Trophoblast cell (in vitro differentiated cells and primary cell): ENCODE data around the gene LRRC57.
A peak's percentile ranks its signal among the peaks of the same experiment; 100 is the strongest.

Experiments used
- DNase-seq, 2 donors: peaks; one replicate each; pipeline ENCODE4 v3.0.0-alpha.2; 2016
- H2AFZ ChIP-seq: 2 replicates; pipeline ENCODE4 v1.6.1; 2013; ENCODE audit warnings: low read length, moderate library complexity, mild to moderate bottlenecking; ENCODE audit not compliant: insufficient read depth, poor library complexity
- H2AK5ac ChIP-seq: 2 replicates; pipeline ENCODE4 v1.6.1; 2013; ENCODE audit warnings: mild to moderate bottlenecking, low read length
- H2BK120ac ChIP-seq: 2 replicates; pipeline ENCODE4 v1.6.1; 2013; ENCODE audit warnings: low read length, mild to moderate bottlenecking, moderate library complexity; ENCODE audit not compliant: insufficient read depth, poor library complexity
- H2BK12ac ChIP-seq: 2 replicates; pipeline ENCODE4 v1.6.1; 2013; ENCODE audit warnings: mild to moderate bottlenecking, low read length, moderate library complexity
- H2BK5ac ChIP-seq: 2 replicates; pipeline ENCODE4 v1.6.1; 2013; ENCODE audit warnings: low read length, low read depth, moderate library complexity, mild to moderate bottlenecking; ENCODE audit not compliant: poor library complexity
- H3K14ac ChIP-seq: 2 replicates; pipeline ENCODE4 v1.6.1; 2013; ENCODE audit warnings: mild to moderate bottlenecking, low read length
- H3K18ac ChIP-seq: 2 replicates; pipeline ENCODE4 v1.6.1; 2013; ENCODE audit warnings: mild to moderate bottlenecking, low read length
- H3K23ac ChIP-seq: 2 replicates; pipeline ENCODE4 v1.6.1; 2013; ENCODE audit warnings: low read length
- H3K27ac ChIP-seq: 2 replicates; pipeline ENCODE4 v1.5.1; 2013; ENCODE audit warnings: low read depth, mild to moderate bottlenecking, inconsistent platforms, low read length, moderate library complexity
- H3K27me3 ChIP-seq: 2 replicates; pipeline ENCODE4 v1.6.1; 2013; ENCODE audit warnings: inconsistent platforms, mild to moderate bottlenecking, low read length, moderate library complexity; ENCODE audit not compliant: insufficient read depth
- H3K36me3 ChIP-seq, 2 experiments: 1 replicate in 1 of 2; 2 replicates in 1 of 2; pipeline ENCODE4 v1.6.1; 2013; ENCODE audit warnings: low read length in 2 of 2, mild to moderate bottlenecking in 2 of 2, moderate library complexity in 1 of 2; ENCODE audit not compliant: insufficient read depth in 2 of 2, control insufficient read depth in 1 of 2
- H3K4ac ChIP-seq: 2 replicates; pipeline ENCODE4 v1.6.1; 2013; ENCODE audit warnings: low read depth, mild to moderate bottlenecking, low read length, moderate library complexity
- H3K4me1 ChIP-seq, 2 experiments: 1 replicate in 1 of 2; 2 replicates in 1 of 2; pipeline ENCODE4 v1.6.1; 2013; ENCODE audit warnings: low read length in 2 of 2, mild to moderate bottlenecking in 2 of 2, moderate library complexity in 1 of 2; ENCODE audit not compliant: insufficient read depth in 2 of 2, control insufficient read depth in 1 of 2
- H3K4me2 ChIP-seq: 2 replicates; pipeline ENCODE4 v1.6.1; 2013; ENCODE audit warnings: inconsistent platforms, mild to moderate bottlenecking, low read length, moderate library complexity
- H3K4me3 ChIP-seq: 2 replicates; pipeline ENCODE4 v1.5.1; 2013; ENCODE audit warnings: mild to moderate bottlenecking, low read depth, low read length, inconsistent platforms
- H3K79me1 ChIP-seq: one replicate; pipeline ENCODE4 v1.6.1; 2013; ENCODE audit warnings: low read length
- H3K79me2 ChIP-seq: 2 replicates; pipeline ENCODE4 v1.6.1; 2013; ENCODE audit warnings: low read length, mild to moderate bottlenecking; ENCODE audit not compliant: control insufficient read depth, insufficient read depth, poor library complexity
- H3K9ac ChIP-seq: 2 replicates; pipeline ENCODE4 v1.6.1; 2013; ENCODE audit warnings: mild to moderate bottlenecking, low read length
- H3K9me3 ChIP-seq: 2 replicates; pipeline ENCODE4 v1.6.1; 2013; ENCODE audit warnings: low read depth, mild to moderate bottlenecking, control low read depth, inconsistent platforms, low read length; ENCODE audit not compliant: insufficient read depth
- H4K12ac ChIP-seq: 2 replicates; pipeline ENCODE4 v1.6.1; 2013; ENCODE audit warnings: low read depth, mild to moderate bottlenecking, low read length, moderate library complexity
- H4K8ac ChIP-seq: 2 replicates; pipeline ENCODE4 v1.6.1; 2013; ENCODE audit warnings: low read depth, mild to moderate bottlenecking, low read length, moderate library complexity
- H4K91ac ChIP-seq: one replicate; pipeline ENCODE4 v1.6.1; 2013; ENCODE audit warnings: low read depth, mild to moderate bottlenecking, low read length, moderate library complexity
- WGBS: extraction: QIAGEN DNeasy Blood & Tissue Kit; methylation state at CpG from one replicate; pipeline ENCODE4 v1.1.7; 2013; ENCODE audit warnings: missing lambda C conversion rate; ENCODE audit not compliant: insufficient read length, insufficient coverage; ENCODE audit errors: extremely low coverage; 5-methylcytosine and 5-hydroxymethylcytosine counted together

Gene LRRC57

GRCh38 chr15:42576776-42577175 is 28.2 kb upstream of the LRRC57 start:
- Histone ChIP-seq H3K79me1 (peaks cover 2% of the 10 kb centered on the region), H3K9me3 (no peaks in the 10 kb centered on the region), H3K79me2 (no peaks in the 10 kb centered on the region), H2AK5ac (no peak overlapping the region), H2BK12ac (no peak overlapping the region), H2AFZ (no peak overlapping the region), H3K4me1 (peaks cover 6 to 11% of the 10 kb centered on the region in 2 experiments), H4K8ac (no peak overlapping the region), H3K4ac (no peak overlapping the region), H3K4me3 (no peak overlapping the region), H3K36me3 (no peaks in the 10 kb centered on the region), H3K4me2 (no peak overlapping the region), H3K27me3 (peaks cover 14% of the 10 kb centered on the region), H3K23ac (no peak overlapping the region), H3K14ac (no peak overlapping the region), H3K18ac (no peak overlapping the region), H2BK5ac (no peak overlapping the region), H3K27ac (no peak overlapping the region), H4K12ac (no peak overlapping the region), H4K91ac (no peak overlapping the region), H3K9ac (no peak overlapping the region), H2BK120ac (no peak overlapping the region)
- no peak for DNase-seq
- WGBS = no CpG with 5 or more reads among the region's 1 CpG

DNA sequence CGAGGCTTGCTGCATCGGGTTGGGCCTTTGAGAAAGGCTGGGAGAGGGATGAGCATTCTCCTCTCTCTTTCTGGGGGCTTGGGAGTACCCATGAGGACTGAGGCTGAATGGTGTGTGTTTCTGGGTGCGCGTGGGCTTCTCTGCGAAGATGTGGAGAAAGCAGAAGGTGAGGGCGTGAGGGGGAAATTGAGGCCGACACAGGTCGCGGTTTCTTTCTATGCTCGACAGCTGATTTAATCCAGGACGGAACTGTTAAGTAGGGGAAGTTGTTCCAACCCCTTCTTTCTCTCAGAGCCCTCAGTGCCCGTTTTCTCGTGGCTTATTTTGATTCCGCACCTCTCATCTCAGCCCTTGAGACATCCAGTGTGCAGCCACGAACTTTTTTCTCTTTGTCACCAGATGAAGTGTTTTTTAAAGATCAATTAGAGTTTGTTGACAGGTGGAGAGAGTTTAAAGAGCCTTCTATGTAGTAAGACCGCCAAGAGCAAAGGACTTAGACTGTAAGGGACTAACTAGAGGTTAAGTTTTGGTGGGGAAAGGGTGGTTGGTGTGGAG is 27.5 kb upstream of the LRRC57 start:
- peaks cover 2% of the 10 kb centered on the region for H3K79me1 ChIP-seq
- no peak overlapping the region for H3K18ac ChIP-seq
- no peaks in the 10 kb centered on the region for H3K36me3 ChIP-seq
- H2BK5ac ChIP-seq = no peak overlapping the region
- no peak overlapping the region for H2BK12ac ChIP-seq
- H2BK120ac ChIP-seq = no peak overlapping the region
- no CpG with 5 or more reads among the region's 16 CpGs for WGBS
- H3K27ac ChIP-seq = no peak overlapping the region
- peaks cover 14% of the 10 kb centered on the region for H3K27me3 ChIP-seq
- H3K4me3 ChIP-seq = peak overlapping the region; percentile 70
- no peak overlapping the region for H3K14ac ChIP-seq
- no peak overlapping the region for H3K4ac ChIP-seq
- peak overlapping the region; percentile 92 for H2AFZ ChIP-seq
- H2AK5ac ChIP-seq = no peak overlapping the region
- peak overlapping the region; percentile 67 for H4K8ac ChIP-seq
- H3K9me3 ChIP-seq = no peaks in the 10 kb centered on the region
- peaks cover 6 to 9% of the 10 kb centered on the region in 2 experiments for H3K4me1 ChIP-seq
- H3K4me2 ChIP-seq = peak overlapping the region; percentile 69
- H3K9ac ChIP-seq = no peak overlapping the region
- no peak for DNase-seq
- no peak overlapping the region for H4K91ac ChIP-seq
- H3K23ac ChIP-seq = no peak overlapping the region
- no peaks in the 10 kb centered on the region for H3K79me2 ChIP-seq
- H4K12ac ChIP-seq = peak overlapping the region; percentile 59

DNA sequence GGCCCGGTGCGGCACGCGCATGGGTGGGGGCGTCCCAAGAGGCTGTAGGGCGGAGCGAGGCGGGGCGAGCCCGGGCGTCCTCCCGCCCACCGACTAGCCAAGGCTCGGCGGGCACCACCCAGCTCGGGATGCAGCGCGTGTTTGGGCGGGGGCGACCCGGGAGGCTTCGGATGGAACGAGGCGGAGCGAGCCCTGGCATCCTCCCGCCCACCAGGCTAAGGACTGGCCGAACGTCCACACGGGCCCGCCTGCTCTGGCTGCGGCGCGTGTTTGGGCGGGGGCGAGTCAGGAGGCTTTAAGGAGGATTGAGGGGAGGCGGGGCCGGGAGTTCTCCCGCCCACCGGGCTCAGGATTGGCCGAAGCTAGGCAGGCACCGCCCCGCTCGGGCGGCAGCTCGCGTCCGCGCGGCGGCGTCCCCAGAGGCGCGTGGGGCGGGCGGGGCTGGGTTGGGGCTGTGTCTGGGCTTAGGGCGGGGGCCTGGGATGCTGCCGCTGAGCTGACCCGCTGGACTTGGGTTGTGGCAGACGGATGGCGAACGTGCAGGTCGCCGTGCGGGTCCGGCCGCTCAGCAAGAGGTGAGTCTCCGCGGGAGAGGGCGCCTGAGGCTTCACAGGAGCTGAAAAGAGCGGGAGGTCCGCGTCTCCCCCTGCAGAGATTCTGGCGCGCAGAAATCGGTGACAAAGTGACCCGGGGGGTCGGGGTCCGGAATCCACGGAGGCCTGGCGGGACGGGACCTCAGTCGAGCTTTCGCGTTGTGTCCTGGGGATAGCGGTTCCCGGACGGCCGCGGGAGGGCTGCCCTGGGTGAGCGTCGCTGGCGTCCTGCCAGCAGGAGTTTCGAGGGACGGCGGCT is 26.8 kb upstream of the LRRC57 start, which contains the start of gene STARD9:
STARD9 (plus strand) TSS at position 419 of the 852 bp plus-strand sequence; CDS start at position 529, 110 bp downstream.
- Histone ChIP-seq H4K8ac (peak within 1 kb of the TSS; percentile 67), H3K18ac (no peak within 1 kb of the TSS), H3K27ac (no peak within 1 kb of the TSS), H3K27me3 (peaks cover 14% of the 10 kb centered on the region), H3K23ac (no peak within 1 kb of the TSS), H3K4ac (no peak within 1 kb of the TSS), H2BK120ac (no peak within 1 kb of the TSS), H3K36me3 (no peaks in the 10 kb centered on the region), H3K9me3 (no peaks in the 10 kb centered on the region), H2AFZ (peak within 1 kb of the TSS; percentile 92), H3K4me3 (peak within 1 kb of the TSS; percentile 70), H3K79me2 (no peaks in the 10 kb centered on the region), H3K14ac (no peak within 1 kb of the TSS), H4K12ac (peak within 1 kb of the TSS; percentile 59), H2AK5ac (no peak within 1 kb of the TSS), H3K4me1 (peaks cover 6 to 8% of the 10 kb centered on the region in 2 experiments), H2BK5ac (no peak within 1 kb of the TSS), H3K4me2 (peak within 1 kb of the TSS; percentile 69), H3K79me1 (peaks cover 2% of the 10 kb centered on the region), H2BK12ac (no peak within 1 kb of the TSS), H3K9ac (no peak within 1 kb of the TSS), H4K91ac (no peak within 1 kb of the TSS)
- whole genome bisulfite sequencing = no CpG with 5 or more reads among the region's 95 CpGs
- peak; percentile 98 for DNase-seq

DNA sequence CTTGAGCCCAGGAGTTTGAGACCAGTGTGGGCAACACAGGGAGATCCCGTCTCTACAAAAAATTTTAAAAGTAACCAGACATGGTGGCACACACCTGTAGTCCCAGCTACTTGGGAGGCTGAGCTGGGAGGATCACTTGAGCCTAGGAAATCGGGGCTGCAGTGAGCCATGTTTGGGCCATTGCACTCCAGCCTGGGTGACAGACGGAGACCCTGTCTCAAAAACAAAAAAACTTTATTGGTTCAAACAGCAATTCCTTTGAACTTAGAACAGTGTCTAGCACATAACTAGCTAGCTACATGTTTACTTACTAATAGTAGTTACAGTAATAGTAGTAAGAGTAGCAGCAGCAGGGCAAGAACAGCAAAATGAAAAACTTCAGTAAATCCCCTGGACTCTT is 10.1 kb upstream of the LRRC57 start:
- Histone ChIP-seq H3K18ac (no peak overlapping the region), H4K91ac (no peak overlapping the region), H3K9me3 (no peaks in the 10 kb centered on the region), H3K4me2 (no peak overlapping the region), H3K4ac (no peak overlapping the region), H3K27me3 (no peaks in the 10 kb centered on the region), H2AK5ac (no peak overlapping the region), H2AFZ (no peak overlapping the region), H3K14ac (no peak overlapping the region), H2BK12ac (no peak overlapping the region), H3K4me3 (no peak overlapping the region), H4K12ac (no peak overlapping the region), H3K79me1 (no peaks in the 10 kb centered on the region), H4K8ac (no peak overlapping the region), H2BK120ac (no peak overlapping the region), H3K9ac (no peak overlapping the region), H3K36me3 (peaks cover 15 to 16% of the 10 kb centered on the region in 2 experiments), H3K23ac (no peak overlapping the region), H2BK5ac (no peak overlapping the region), H3K79me2 (no peaks in the 10 kb centered on the region), H3K4me1 (no peaks in the 10 kb centered on the region), H3K27ac (no peak overlapping the region)
- WGBS = no CpG with 5 or more reads among the region's 3 CpGs
- DNase-seq = no peak
